Activated T-helper 1 cell treated with Interleukin-2 at 50 U/mL for 16 hours (primary cell): ENCODE data around the gene RPRD1B.
"Not testable (repeated sequence)": the region's sequence is repeated elsewhere in the genome, so short reads cannot be mapped to it uniquely, and the experiment has no call there.

Source experiments
- DNase-seq: peaks from one replicate; pipeline ENCODE4 v3.0.0-alpha.2; 2020; ENCODE audit warnings: low read depth

Gene RPRD1B

DNA sequence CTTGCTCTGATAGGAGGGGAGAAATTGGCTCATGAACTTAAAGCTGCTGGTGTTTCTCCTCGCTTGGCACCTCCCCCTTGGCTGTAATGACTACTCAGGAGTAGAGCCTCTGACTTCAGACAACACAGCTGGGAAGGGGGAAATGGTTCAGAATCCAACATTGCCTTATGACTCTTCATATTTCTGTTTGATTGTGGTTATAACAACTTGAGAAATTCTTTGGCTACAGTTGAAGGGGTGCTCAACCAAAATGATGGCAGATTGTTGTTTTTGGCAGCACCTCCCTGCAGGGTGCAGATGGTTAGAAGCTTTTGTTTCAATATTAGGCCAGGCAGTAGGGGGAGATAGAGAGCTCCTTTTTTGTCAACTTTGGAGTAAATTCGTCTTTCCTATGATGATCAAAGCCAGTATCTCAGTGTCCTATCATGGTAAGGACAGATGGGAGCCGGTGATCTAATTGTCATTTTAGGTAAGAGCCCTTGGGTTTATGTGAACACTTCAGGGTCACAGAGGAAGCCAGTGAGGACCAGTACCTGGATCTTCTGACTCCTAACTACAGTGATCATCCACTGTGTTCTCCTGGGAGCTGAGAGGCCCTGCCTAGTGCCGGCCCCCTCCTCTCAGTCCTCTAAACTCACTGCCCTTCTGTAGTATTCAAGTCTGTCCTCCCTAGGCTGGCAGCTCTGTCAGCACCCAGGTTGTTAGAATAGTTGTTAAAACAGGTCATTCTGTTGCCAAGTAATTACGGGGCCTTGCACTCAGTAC is 39.9 kb downstream of the RPRD1B start:
- DNase-seq = no peak

DNA sequence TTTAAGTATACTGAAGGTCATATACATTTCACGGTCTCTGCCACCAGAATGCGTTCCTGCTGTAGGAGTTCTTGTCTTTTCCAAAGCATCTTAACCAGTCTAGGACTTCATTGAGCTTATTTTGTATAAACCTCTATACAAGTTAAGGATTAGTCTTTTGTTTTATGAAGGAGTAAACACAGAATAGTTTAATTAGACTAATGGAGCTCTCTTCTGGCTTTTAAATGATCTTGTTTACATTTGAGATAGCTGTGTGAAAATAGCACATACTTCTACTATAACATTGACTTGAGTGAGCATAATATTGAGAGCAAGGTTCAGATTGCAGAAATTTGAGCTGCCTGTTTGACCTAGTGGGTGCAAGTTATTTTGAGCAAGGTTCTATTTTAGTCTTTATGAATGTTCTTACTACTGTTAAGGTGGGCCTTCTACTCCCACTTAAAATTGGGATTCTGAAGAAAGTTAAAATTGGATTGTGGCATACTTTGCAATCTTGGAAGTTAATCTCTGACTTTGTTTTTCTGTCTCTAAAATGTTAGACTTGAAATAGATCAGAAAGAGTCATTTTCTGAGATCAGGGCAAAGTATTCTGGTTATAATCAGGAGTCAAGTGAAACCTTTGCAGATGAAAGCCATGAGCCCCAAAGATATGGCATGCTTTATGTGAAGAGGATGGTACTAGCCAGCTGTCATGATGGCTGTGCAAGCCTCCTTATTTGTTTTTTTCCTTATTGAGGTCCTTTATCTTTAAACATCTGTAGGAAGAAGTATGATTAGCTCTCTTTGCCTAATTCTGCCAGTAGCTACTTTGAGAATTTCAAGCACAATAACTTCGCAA is 41.8 kb downstream of the RPRD1B start:
- DNase-seq = no peak

DNA sequence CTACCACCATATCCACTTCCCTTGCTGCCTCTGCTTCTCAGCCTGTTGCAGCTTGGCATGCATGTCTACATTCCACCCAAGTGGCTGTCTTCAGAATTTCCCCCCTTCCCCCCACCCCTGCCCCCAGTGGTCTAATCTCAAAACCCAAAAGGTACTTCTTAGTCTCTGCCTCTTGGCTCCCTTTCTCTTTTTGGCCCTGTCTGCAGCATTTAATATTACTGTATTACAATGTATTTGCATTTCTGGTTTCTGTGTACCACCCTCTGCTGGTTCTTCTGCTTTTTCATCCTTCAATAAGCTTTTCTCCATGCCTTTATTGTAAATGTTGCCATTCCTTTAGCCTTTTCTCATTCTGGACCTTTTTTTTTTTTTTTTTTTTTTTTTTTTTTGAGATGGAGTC is 43.0 kb downstream of the RPRD1B start:
- no peak for DNase-seq

DNA sequence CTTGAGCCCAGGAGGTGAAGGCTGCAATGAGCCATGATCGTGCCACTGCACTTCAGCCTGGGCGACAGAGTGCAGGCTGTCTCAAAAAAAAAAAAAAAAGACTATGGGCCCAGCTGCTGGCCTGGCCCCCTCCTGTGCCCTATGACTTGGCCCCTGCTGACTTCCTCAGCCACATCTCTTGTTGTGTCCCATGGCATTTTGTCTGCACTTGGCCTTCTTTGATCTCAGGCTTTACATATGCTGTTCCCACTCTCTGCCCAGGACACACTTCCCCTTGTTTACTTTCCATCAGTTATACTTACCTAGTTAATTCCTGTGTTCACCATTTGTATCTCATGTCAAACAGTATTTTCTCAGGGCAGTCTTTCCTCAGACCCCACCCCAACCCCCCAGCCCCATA is 44.5 kb downstream of the RPRD1B start:
- no peak for DNase-seq

DNA sequence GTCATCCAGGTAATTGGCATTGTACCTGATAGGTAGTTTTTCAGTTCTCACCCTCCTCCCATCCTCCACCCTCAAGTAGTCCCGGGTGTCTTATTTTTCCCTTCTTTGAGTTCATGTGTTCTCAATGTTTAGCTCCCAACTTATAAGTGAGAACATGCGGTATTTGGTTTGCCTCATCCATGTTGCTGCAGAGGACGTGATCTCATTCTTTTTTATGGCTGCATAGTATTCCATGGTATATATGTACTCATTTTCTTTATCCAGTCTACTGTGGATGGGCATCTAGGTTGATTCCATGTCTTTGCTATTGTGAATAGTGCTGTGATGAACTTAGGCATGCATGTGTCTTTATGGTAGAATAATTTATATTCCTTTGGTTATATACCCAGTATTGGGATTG is 45.8 kb downstream of the RPRD1B start:
- DNase-seq = no peak

DNA sequence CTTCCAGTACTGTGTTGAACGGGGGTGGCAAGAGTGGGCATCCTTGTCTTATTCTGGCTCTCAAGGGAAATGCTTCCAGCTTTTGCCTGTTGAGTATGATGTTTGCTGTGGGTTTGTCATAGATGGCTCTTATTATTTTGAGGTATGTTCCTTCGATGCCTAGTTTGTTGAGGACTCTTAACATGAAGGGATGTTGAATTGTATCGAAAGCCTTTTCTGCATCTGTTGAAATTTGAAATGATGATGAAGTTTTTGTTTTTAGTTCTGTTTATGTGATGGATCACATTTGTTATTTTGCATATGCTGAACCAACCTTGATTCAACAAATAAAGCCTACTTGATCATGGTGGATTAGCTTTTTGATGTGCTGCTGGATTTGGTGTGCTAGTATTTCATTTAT is 48.0 kb downstream of the RPRD1B start:
- DNase-seq = no peak

DNA sequence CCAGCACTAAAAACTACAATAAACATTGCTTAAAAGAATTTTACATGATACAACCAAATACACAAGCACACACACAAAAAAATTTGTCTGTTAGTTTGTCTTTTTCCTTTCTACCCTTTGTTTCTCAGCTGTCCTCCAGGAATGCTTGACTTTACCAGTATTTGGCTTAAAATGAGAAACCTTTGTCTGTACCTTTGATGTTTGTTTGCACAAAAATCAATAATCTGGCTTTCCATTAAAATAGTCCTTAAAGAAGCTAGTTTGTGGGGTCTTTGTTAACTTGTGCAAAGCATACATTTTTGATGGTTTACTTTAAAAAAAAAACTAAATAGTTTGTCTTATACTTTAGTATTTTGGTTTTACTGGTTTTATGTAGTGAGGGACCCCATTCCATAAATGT is 49.3 kb downstream of the RPRD1B start:
- DNase-seq = no peak

DNA sequence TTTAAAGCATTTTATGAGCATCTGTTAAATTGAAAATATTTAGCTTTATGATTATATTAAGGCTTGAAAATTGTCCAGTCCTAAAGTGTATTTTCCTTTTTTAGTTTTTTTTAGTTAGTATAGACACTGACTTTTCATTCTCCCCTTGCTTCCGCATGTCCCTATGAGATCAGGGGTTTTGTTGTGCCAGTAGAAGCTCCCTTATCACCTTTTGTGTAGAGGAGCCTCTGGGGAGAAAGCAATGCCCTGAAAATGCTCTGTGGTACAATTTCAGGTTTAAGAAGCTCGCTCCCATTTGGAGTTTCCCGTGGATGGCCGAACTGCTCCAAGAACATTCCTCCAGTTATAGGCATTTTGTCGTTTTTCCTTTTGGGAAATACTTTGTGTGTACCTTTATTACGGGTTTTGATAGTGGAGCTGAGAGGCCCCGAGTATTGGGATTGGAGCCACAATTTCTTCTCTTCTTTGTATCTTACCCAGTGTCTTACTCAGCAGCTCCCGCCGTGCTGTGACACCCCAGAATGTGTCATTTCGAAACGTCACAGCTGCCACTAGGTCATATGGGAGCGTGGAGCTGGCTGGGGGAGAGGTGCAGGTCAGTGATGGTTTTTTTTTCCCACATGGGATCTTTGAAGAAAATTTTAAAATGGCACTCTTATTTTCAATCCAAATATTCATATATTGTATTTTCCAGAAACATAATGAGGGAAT is 49.9 kb downstream of the RPRD1B start:
- no peak for DNase-seq

DNA sequence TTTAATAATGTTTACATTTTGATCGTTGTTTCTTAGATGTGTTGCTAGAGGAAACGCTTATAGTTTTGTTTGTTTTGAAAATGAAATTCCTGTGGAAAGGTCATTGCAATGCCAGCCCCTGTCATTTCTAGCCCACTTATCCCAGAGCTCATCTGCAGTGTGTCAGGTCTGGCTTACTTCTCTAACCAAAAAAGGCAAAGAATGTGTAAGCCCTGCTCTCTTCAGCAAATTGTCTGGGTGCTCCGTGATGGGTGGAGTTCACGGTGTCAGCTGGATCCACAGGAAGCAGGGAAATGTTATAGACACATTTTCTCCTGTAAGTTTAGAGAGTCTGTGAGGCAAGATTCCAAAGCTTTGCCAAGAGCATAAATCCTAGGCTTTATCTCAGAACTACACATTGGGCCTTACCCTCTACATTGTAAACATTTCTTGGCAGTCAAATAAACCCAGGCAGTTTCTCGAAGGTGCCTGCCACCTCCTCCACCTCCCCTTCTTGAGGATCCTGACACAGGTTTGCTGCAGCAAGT is 50.9 kb downstream of the RPRD1B start:
- DNase-seq = no peak

DNA sequence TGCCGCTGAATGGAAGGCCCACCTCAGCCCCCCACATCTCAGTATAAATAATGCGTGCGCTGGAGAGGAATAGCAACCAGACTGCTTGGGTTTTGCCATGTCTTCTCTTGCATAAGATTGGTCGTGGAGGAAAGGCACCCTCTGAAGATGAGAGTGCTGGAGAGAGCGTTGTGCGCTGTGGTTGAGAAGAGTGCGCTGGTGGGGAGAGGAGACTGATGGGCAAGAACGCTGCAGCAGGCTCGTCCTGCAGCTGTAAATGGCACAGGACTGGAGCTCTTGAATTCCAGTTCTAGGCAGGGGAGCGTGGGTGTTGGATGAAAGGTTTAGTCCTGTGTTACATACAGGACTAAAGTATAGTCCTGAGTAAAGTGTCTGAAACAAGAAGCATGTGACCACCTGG is 51.5 kb downstream of the RPRD1B start:
- DNase-seq = no peak

DNA sequence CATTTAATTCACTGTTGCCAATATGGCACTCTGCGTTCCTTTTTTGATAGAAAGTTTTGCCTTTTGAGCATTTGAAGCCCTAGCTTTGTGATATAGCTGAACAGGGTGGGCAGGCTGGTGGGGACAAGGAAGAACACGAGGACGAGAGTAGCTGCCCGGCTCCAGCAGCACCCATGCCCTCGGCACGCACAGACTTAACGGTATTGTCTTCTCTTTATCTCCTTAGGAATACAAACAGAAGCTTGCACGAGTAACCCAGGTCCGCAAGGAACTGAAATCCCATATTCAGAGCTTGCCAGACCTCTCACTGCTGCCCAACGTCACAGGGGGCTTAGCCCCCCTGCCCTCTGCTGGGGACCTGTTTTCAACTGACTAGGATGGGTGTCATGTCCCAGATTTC is 56.0 kb downstream of the RPRD1B start:
- no peak for DNase-seq

DNA sequence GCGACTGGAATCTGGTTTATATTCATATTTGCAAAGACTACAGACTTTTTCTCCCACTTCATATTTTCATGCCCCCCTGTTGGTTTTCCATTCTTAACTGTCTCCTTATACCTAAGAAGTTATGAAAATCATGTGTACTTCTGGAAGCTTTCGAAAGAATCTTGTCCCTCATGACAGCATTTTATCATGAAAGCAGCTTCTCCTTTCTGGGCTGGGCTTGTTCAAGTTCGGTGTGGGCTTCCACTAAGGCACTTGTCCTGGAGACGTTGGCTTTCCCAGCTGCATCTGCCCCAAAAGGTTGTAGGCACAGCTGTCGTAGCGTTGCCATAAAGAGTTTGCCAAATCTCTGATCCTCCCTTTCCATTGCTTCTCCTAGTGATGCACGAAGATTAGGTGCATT is 56.5 kb downstream of the RPRD1B start:
- DNase-seq = no peak

DNA sequence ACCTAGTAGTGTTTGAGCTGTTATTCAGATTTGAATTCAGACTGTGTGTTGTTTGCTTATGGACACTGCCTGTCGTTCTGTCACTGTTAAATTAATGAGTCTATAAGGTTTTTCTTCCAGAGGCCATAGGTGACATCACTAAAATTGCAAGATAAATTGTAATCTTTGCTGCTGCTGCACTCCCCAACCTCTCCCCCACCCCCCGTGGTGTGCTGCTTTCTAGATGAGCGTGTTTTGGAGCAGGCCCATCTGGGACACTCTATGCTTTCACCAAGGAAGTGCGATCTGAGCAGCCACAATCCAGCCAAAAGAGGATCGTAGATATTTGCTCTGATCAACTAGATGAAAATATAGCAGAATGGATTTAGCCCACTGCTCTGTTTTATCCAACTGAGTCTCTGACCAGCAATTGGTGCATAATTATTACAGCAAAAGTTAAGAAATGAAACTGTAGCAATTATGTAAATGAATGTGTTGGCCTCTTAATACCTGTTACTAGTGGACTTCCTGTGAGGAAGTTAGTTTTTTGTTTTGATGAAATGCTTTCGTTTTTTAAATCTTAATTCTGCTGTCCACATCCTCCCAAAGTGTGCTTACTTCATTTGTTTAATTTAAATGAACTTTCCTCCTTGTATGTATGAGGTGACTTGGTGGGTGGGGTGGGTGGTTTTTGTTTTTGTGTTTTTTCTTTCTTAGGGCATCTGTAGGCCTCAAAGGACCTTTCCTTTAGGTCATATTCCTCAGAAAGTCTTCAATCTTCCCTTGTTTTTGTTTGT is 58.1 kb downstream of the RPRD1B start:
- DNase-seq = no peak

DNA sequence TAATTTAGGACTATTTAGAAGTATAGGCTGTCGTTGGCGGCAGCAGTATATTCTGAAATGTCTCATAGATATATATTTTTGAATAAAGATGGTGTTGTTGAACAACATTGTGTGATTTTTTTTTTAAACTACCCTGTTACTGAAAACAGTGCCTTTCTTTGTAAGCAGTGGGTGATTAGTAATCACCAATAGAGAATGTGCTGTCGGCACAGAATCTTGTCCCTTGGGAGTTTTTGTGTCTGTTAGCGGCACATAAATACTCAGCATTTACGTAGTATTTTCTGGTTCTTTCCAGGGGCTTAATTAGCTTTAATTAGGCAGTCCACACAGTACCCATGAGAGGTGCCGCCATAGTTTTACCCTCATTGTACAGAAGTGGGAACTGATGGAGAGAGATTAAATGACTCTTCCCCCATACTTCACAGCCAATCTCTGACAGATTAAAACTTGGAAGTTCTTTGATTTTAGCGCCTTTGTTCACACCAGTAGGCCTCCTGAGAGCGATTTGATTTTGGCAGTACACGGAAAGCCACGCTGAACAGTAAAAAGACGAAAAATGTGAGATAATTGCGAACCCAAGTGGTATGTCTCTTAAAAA is 58.8 kb downstream of the RPRD1B start:
- no peak for DNase-seq

DNA sequence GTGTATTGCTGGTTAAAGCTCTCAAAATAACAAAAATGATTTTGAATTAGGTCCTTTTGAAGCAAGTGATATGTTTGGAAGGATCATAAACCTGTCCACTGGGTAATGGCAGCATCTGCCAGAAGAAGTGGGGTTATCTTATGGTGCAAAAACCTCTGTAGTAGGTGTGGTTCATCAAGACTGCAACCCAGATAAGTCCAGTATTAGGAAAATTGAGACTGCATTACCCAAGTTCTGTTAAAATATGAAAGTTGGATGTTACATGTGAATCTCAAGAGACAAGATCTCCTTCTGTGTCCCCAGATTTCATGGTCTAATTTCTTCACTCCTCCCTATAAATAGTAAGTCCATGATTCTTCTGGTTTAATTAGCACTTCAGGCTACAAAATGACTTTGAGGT is 59.4 kb downstream of the RPRD1B start:
- DNase-seq = no peak

DNA sequence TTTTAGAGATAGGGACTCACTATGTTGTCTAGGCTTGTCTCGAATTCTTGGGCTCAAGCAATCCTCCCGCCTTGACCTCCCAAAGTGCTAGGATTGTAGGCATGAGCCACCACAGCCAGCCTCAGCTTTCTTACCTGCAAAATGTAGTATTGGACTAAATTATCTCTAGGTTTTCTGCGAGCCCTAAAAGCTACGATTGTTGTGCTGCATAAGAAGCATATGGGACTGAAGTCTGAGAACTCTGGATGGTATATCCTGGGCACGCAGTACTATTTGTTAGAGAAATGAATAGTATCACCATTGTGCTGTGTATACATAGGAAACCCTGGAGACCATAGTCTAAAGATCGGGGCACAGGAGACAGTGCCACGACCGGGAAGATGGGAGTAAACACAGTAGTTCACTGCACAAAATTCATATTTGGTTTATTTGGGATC is 60.1 kb downstream of the RPRD1B start:
- no peak for DNase-seq

DNA sequence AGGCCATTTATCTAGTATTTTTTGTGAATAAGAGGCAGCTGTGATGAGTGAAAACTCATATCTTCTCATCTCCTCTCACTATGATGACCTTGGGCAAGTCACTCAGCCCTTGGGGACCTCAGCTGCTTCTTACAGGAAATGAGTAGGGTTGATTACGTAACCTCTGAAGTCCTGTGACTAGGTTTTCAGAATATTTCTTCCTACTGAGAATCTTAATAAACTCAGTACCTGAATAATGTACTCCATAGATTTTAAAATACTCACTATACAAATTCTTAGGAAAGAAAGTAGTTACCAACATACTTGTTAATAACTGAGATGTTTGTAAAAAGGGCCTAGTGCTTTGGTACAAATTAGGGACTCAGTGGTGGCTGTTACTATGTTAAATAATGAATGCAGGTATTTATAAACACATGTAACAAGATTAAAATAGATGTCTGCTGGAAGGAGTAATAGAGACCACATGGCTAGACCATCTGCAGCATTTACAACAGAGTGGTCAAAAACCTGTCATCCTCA is 60.9 kb downstream of the RPRD1B start:
- DNase-seq = no peak

DNA sequence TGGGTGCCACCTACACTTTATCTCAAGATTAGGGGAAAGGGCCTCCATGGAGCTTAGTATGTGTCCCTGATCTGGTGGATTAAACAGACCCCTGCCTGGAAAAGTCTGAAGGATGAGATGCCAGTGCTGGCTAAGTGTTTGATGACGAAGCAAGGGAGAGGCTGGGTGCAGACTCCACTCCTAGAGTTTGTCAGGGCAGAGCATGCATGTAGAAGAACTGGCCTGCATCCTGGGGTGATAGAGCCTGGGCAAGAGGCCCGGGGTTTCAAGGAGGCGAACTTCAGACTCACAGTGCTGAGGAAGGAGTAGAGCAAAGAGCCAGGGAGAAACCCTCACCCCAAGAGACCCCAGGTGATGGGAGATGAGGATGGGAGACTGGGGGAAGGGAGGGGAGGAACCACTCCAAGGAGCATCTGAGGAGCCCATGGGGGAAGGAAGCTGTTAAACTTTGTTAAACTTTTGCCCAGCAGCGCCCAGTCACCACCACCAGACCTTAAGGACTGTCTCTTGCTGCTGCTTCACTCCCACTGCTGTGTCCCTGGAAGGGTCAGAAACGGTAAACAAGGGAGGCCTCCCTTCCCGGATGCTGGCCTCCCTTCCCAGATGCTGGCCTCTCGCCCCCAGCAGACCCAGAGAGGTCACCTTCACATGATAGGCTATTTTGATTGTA is 61.6 kb downstream of the RPRD1B start:
- DNase-seq = no peak

DNA sequence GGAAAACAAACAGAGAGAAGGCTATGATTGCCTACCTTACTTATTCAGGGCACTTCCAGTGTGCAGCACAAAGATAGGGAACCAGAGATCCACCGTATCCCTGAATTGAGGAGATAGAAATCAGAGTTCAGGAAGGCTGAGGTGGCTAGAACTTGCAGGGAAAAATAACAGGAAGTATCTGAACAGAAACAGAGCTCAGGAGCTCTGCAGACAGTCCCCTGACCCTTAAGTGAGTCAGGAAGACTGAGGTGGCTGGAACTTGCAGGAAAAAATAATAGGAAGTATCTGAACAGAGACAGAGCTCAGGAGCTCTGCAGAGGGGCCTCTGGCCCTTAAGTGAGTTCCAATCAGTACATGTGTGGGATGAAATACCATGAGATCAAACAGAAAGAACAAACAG is 65.4 kb downstream of the RPRD1B start:
- no peak for DNase-seq

DNA sequence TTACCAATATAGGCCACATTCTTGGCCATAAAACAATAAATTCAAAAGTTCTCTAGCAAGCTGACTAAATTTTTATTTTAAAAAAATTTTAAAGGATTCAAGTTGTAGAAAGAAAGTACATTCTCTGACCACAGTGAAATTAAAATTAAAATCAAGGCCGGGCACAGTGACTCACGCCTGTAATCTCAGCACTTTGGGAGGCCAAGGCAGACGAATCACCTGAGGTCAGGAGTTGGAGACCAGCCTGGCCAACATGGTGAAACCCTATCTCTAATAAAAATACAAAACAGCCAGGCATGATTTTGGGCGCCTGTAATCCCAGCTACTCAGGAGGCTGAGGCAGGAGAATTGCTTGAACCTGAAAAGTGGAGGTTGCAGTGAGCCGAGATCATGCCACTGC is 68.7 kb downstream of the RPRD1B start:
- not testable (repeated sequence) for DNase-seq

DNA sequence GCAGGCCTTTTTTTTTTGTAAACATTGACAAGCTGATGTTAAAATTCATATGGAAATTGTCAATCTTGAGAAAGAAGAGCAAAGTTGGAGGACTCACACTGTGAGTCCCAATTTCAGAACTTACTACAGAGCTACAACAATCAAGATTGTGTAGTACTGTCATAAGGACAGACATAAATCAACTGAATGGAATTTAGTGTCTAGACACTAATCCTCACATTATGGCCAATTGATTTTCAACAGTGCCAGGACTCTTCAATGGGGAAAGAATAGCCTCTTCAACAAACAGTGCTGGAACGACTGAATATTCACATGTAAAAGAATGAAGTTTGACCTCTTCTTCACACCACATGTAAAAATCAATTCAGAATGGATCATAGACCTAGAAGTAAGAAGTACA is 70.7 kb downstream of the RPRD1B start:
- DNase-seq = no peak
